ENCODE measurements around the gene APEH. TPM values are rescaled to one million over a fixed set of nuclear protein-coding genes. Genes with fewer than 3 reads are reported as not detected.

Gene APEH
- total RNA-seq, 1 donor from 2014 or later: 113 TPM

DNA sequence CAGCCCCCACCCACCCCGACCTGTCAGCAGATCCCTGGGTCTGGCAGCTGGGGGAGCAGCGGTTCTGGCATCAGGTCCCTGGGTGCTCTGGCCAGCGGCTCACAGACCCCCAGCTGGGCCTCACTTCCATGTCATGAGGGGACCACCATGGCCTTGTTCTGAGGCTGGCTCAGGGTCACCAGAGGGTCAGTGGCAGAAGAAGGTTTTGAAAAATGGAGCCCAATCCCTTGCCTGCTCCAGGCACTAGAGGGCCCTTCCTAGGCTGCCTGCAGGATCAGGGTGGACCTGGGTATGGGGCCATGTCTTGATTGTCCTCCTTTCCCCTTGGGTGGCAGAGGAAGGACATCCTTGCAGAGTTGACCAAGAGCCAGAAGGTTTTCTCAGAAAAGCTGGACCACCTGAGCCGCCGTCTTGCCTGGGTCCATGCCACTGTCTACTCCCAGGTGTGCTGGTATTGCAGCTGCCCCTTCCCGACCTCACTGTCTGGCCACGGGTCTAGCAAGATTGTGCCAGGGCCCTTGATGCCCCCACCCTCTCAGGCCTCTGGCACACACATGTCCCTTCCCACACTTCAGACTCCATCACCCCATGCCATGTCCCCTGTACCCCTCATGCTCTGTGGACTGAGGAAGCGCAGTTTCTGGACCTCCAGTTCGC lies 32.4 kb downstream of the APEH start:
- no peak for ATAC-seq (ENCODE audit: low read depth)
- no peaks in the 10 kb centered on the region for H3K27me3 Mint-ChIP-seq
- TF ChIP-seq, protein P1, sequence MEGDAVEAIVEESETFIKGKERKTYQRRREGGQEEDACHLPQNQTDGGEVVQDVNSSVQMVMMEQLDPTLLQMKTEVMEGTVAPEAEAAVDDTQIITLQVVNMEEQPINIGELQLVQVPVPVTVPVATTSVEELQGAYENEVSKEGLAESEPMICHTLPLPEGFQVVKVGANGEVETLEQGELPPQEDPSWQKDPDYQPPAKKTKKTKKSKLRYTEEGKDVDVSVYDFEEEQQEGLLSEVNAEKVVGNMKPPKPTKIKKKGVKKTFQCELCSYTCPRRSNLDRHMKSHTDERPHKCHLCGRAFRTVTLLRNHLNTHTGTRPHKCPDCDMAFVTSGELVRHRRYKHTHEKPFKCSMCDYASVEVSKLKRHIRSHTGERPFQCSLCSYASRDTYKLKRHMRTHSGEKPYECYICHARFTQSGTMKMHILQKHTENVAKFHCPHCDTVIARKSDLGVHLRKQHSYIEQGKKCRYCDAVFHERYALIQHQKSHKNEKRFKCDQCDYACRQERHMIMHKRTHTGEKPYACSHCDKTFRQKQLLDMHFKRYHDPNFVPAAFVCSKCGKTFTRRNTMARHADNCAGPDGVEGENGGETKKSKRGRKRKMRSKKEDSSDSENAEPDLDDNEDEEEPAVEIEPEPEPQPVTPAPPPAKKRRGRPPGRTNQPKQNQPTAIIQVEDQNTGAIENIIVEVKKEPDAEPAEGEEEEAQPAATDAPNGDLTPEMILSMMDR (IDR thresholded peaks at IDR 0.05): no peak
- H3K4me1 Mint-ChIP-seq: peaks cover 4% of the 10 kb centered on the region
- no peak overlapping the region for H3K27ac Mint-ChIP-seq
- DNase-seq: no peak
- CTCF ChIA-PET: no interaction called here
- no peaks in the 10 kb centered on the region for H3K9me3 Mint-ChIP-seq
- intact Hi-C loops (cut with micrococcal nuclease): no loop called here
- H3K36me3 Mint-ChIP-seq (ENCODE audit: low read depth): peaks cover 34% of the 10 kb centered on the region
- POLR2A ChIA-PET: no interaction called here
- no peak overlapping the region for H3K4me3 Mint-ChIP-seq

DNA sequence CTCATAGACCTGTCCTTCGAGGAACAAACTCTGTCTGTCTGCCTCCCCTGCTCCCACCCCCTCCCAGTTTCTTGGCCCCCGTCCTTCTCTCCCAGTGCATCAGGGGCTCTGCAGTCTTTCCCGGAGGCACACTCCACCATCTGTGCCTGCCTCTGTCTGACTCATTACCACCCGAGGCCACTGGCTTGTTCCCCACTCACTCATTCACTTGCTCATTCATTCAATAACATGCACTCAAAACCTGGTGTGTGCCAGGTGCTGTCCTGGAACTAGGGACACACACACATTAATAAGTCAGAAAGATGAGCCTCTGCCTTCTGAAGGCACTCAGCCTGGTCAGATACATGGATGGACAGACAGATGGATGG lies 32.9 kb downstream of the APEH start:
- no peak for ATAC-seq (ENCODE audit: low read depth)
- no peak for DNase-seq
- intact Hi-C loops (cut with micrococcal nuclease): no loop called here
- CTCF ChIA-PET: no interaction called here
- POLR2A ChIA-PET: no interaction called here
- Mint-ChIP-seq H3K36me3 (ENCODE audit: low read depth) (peaks cover 33% of the 10 kb centered on the region), H3K27me3 (no peaks in the 10 kb centered on the region), H3K4me3 (no peak overlapping the region), H3K4me1 (peaks cover 4% of the 10 kb centered on the region), H3K27ac (no peak overlapping the region), H3K9me3 (no peaks in the 10 kb centered on the region)
- TF ChIP-seq, protein P1 (IDR thresholded peaks at IDR 0.05): no peak

DNA sequence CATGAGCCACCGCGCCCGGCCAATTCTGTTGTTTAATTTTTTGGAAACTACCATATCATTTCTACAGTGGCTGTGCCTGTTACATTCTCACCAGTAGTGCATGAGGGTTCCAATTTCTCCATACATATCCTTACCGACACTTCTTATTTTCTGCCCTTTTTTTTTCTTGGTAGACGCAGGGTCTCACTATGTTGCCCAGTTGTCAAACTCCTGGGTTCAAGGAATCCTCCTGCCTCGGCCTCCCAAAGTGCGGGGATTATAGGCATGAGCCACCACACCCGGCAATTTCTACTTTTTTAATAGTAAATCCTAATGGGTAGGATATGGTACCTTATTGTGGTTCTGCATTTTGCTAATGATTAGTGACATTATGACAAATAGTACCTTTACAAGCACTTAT lies 35.7 kb downstream of the APEH start:
- peaks cover 21% of the 10 kb centered on the region for H3K36me3 Mint-ChIP-seq (ENCODE audit: low read depth)

DNA sequence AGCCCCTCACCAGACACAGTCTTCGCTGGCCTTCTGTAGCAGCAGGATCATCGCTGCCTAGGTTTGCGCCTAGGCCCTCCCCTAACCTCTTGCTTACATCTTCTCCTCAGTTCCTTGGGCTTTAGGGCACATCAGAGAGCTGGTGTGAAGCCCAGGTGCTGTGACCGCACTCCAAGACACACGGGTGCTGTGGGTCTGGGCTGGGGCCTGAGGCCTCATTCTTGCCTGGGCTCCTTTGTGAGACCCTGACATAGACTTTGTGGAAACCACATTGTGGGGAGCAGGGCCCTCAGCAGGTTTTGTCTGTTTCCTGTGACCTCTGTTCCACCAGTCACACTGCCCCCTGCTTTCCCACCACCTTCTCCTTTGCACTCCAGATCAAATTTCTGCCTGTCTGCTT lies 37.3 kb downstream of the APEH start:
- CTCF ChIA-PET: no interaction called here
- intact Hi-C loops (cut with micrococcal nuclease): no loop called here

More for the DNA sequence above, 35.7 kb downstream of the APEH start:
- H3K27me3 Mint-ChIP-seq: no peaks in the 10 kb centered on the region
- intact Hi-C loops (cut with micrococcal nuclease): no loop called here
- peaks cover 4% of the 10 kb centered on the region for H3K4me1 Mint-ChIP-seq
- ChIA-PET CTCF (no interaction called here), POLR2A (no interaction called here)
- ATAC-seq (ENCODE audit: low read depth) (no peak), DNase-seq (no peak)
- TF ChIP-seq, protein P1 (IDR thresholded peaks at IDR 0.05): no peak
- H3K4me3 Mint-ChIP-seq: no peak overlapping the region
- H3K27ac Mint-ChIP-seq: no peak overlapping the region
- no peaks in the 10 kb centered on the region for H3K9me3 Mint-ChIP-seq

DNA sequence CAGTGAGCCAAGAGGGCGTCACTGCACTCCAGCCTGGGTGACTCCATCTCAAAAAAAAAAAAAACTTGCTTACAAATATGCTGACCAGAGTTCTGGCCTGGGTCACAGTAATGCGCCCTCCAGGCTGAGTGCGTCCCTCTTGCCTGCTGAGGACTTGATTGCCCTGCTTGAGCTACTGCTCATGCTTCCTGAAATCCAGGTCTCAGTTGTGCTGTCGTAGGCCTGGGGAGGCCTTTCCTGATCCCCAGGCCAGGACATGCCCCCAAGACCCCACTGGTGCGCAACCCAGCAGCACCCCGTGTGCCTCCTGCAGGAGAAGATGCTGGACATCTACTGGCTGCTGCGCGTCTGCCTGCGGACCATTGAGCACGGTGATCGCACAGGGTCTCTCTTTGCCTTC lies 38.0 kb downstream of the APEH start:
- ChIA-PET CTCF (no interaction called here), POLR2A (no interaction called here)
- Mint-ChIP-seq H3K27me3 (no peaks in the 10 kb centered on the region), H3K9me3 (no peaks in the 10 kb centered on the region), H3K4me1 (peaks cover 4% of the 10 kb centered on the region), H3K27ac (no peak overlapping the region), H3K36me3 (ENCODE audit: low read depth) (peaks cover 19% of the 10 kb centered on the region), H3K4me3 (no peak overlapping the region)
- DNase-seq: no peak
- TF ChIP-seq, protein P1 (IDR thresholded peaks at IDR 0.05): no peak
- intact Hi-C loops (cut with micrococcal nuclease): no loop called here
- no peak for ATAC-seq (ENCODE audit: low read depth)

More for the DNA sequence above, 37.3 kb downstream of the APEH start:
- TF ChIP-seq, protein P1 (IDR thresholded peaks at IDR 0.05): no peak
- DNase-seq (no peak), ATAC-seq (ENCODE audit: low read depth) (no peak)
- Mint-ChIP-seq H3K27me3 (no peaks in the 10 kb centered on the region), H3K36me3 (ENCODE audit: low read depth) (peaks cover 24% of the 10 kb centered on the region), H3K4me3 (no peak overlapping the region), H3K9me3 (no peaks in the 10 kb centered on the region), H3K27ac (no peak overlapping the region), H3K4me1 (peaks cover 4% of the 10 kb centered on the region)
- POLR2A ChIA-PET: interaction anchor here (0.6 kb wide), 1 partner anchor 13 kb away, joined by 3 read pairs; no protein-coding TSS in a partner anchor

Measured in activated B cell treated with CpG ODN at 0.5 μM for 24 hours (primary cell).